HG03378 (cell line): ENCODE measurements around the gene ITGA8.

Source experiments
- ATAC-seq: cut with Tn5 transposase; IDR thresholded peaks from one replicate; pipeline ENCODE4 v1.9.1; 2021; ENCODE audit warnings: mild to moderate bottlenecking, moderate library complexity; ENCODE audit not compliant: unreplicated experiment

Gene ITGA8

DNA sequence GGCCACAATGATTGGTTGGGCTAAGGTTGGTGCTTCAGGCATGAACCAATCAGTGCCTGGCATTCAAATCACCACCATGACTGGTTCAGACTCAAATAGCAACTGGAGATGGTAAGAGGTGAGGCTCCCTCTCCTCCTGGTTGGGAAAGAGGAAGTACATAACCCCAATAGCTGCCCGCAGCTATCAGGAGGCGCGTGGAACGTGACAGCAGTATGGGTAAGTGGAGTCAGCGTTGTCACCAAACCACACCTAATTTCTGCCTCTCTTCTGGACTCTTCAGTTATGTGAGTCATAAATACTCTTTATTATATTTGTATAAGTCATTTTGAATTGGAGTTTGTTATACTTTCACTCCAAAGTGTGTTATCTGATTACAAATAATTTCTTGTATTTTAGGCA lies 17.9 kb upstream of the ITGA8 start:
- no peak for ATAC-seq

DNA sequence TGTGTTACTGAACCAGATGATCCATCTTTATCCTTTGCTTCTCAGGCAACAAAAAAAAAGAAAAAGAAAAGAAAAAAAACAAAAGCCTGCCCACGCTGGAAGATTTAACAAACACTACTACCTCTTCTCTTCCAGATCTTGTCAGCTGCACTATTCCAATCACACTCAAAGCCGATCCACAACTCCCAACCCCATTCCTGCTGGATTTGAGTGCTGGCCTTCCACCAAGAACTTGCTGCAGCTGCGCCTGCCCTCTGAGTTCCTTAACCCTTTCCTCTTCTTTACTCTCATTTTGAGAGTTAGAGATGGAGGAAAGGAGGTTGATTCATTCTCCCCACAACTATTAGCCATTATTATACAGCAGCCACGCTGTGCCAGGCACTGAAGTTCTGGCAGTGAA lies 16.0 kb upstream of the ITGA8 start:
- ATAC-seq: no peak

DNA sequence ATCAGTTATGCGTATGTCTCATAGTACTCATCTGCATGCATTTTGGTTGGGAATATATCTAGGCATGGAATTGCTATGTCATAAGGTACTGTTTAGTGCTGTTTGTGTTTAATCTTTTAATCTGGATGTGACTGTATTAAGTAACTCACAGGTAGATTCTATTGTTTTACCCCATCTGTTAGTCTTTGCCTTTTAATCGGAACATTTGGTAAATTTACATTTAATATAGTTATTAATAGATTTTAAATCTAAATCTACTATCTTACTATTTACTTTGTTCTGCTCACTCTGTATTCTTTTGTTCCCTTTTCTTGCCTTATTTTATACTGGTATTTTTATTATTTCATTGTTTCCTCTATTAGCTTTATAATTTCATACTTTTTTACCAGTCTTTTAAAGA lies 10.6 kb upstream of the ITGA8 start:
- no peak for ATAC-seq

DNA sequence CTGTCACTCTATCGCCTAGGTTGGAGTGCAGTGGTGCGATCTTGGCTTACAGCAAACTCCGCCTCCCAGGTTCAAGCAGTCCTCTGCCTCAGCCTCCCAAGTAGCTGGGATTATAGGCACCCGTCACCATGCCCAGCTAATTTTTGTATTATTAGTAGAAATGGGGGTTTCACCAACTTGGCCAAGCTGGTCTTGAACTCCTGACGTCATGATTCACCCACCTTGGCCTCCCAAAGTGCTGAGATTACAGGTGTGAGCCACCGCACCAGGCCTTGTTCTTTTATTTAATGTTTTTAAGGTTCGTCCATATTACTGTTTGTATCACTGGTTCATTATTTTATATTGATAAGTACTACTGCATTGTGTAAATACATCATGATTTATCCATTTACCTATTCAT lies 10.2 kb upstream of the ITGA8 start:
- no peak for ATAC-seq

DNA sequence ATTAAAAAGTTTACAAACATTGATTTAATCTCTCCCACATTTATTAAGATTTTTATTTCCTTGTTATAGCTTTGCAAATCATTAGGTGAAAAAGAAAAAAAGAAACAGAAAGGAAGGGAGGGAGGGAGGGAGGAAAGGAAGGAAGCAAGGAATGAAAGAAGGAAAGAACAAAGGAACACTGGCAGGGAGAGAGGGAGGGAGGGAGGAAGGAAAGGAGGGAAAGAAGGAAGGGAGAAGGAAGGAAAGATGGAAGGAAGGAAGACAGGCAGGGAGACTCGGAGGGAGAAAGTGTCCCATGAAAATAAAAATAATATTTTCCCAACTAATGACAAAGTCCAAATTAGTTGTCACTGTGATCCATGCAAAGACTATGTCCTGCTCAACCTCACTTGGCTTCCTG lies 6.3 kb upstream of the ITGA8 start:
- ATAC-seq: no peak

DNA sequence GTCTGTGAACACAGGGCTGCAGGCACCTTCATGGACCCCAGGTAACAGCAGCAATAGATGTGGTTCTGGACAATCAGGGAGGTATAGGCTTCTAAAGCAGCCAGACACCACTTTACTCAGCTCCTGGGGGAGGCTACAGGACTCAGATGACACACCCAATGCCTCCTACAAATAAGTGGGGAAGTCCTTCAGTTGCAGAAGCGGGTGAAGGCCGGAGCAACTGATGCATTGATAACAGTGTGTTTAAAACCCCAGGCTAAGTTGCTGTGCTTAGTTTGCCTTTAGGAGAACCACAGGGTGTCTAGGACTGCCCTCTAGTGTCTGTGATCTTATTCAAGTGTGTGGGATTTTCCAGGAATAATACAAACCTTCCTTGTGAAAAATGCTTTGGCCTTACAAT lies 5.9 kb upstream of the ITGA8 start:
- ATAC-seq: no peak

DNA sequence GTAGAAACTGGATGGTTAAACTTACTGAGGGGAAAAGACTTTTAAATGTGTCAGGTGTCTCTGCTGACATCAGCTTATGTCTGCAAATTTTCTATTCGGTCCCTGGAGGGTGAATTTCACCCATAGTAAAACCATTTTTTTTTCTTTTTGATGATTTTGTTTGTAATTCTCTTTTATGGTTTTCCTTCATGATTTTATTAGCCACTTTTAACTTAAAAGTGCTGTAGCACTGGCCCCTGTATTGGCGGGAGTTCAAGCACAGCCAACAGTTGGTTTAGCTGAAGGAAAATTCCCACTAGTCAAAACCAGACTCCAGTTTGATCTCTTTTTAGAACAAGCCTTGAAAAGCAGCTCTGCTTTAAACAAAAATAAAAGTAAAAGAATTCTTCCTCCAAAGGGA lies 5.0 kb upstream of the ITGA8 start:
- ATAC-seq: no peak

DNA sequence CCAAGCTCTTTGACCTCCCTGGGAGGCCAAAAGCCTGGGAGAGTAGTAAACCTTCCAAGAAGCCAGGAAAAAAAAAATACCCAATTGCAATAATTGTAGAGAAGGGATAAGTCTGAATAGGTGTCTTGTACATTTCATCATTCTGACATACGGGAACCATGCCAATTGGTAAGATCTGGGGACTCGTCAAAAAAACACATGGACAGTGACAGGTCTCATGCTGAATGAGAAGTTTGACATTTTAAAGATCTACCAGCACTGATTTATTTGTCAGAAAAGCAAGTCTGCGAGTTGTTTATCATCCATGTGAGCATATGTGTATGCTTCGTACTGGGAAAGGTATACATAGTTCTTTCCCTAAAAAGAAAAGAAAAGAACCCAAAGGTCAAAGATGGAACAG lies 4.1 kb upstream of the ITGA8 start:
- no peak for ATAC-seq

DNA sequence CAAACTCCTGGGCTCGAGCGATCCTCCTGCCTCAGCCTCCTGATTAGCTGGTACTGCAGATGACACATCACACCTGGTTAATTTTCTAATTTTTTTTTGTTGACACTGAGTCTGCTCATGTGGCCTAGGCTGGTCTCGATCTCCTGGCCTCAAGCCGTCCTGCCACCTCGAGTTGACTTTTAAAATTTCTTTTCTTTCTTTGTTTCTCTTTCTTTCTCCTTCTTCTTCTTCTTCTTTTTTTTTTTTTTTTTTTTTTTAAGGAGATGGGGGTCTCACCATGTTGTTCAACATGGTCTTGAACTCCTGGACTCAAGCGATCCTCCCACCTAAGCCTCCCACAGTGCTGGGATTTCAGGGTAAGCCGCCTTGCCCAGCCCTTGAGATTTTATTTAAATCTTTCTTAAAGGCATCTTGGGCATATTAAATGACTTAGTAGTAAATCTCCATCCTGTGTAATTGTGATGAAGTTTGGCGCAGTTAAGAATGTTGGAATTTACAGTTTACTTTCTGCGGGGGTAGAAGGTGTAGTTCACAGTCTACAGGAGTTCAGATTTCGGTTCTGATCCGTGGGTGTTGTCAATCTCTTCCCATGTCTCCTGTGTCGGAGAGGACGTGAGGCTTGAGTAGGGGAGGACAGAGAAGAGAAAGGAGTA lies 1.0 kb upstream of the ITGA8 start:
- no peak for ATAC-seq

DNA sequence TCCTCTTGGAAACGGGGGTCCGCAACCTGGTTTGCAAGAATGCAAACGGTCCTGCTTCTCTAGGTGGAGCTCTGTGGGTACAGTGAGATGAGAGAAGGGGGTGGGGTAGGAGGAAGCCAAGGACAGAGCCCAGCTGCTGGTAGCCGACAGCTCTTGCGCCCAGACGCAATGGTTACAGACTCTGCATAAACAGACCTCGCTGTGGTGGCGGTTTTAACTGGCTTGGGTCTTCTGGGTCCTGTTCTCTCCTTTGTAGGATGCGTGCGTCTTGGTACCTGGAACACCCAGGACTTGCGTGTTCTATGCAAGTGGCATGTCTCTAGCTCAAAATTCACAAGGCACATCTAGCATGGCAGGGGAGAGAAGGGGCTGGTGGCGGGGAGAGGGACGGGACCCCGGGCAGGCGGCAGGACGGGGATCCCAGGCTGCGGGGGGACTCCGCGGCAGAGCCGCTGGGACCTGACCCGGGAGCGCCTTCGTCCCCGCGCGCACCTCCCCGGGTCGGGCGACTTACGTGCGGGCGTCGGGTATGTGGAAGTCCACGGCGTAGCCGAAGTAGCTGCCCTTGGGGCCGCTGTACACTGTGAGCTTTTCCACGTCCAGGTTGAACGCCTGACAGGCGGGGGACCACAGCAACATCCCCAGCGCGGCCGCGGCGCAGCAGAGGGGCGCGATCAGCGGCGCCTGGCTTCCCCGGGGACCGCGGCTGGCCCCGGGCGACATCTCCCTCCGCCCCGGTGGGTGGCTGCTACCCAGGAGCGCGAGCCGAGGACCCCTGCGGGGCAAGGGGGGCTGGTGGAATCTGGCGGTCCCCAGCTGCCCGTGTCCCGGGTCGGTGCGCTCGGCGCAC lies 448 bp downstream of the ITGA8 start:
- ATAC-seq: no peak

DNA sequence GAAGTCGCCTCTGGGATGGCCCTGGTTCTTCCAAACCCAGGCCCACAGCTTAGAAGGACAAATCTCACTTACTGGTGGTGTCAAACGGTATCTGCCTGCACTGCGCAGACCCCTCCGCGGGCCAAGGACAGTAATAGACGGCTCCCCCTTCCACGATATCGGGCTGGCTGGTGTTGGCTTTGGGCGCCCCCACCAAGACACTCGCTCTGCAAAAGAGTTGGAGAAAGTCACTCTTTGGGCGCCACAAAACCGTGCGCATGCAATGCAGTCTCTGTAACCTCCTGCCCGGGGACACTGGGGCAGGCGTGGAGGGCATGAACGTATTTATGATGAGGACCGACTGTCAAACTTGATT lies 1.1 kb downstream of the ITGA8 start:
- ATAC-seq: no peak

DNA sequence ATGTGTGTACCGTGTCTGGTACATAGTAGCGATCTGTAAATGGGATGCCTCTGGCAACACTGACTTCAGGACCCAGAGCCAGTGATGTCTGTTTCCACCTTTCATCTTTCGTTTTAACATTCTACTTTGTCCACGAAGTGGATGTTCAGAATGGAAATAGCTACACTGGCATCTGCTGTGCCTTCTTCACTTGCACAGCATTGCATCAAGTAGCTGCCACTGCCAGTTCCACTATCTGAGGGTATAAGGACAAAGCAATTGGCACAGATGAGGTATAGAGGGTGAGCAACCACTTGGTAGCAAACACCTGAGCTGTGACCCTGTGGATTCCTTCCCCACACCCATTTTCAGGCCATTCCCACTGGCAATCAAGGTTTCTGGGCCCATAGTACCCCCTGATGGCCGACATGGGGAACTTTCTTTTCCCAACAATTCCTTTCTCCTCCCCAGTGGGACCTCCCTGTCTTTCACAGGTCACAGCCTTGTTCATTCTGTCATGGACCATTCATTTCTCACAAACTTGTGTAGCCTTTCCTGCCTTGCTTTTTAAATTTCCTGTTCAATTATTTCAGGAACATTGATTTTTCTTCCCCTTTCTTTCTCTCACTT lies 4.0 kb downstream of the ITGA8 start:
- ATAC-seq: no peak

DNA sequence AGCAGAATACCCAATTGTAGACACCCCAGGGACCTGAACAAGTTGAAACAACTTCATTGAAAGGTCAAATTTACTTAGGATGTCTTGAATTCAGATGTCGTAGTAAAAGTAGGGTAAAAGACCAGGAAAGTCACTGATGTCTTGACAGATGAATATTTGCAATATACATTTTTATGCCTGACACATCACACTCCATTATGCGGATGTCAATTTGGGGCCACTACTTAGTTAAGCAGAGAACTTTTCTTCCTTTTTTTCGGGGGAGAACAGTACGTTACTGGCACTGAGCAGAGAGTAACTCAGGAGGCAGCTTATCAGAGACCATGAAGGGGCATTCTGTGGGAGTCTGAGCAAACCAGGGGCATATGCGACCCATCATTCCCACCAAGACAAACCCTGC lies 4.9 kb downstream of the ITGA8 start:
- ATAC-seq: no peak

DNA sequence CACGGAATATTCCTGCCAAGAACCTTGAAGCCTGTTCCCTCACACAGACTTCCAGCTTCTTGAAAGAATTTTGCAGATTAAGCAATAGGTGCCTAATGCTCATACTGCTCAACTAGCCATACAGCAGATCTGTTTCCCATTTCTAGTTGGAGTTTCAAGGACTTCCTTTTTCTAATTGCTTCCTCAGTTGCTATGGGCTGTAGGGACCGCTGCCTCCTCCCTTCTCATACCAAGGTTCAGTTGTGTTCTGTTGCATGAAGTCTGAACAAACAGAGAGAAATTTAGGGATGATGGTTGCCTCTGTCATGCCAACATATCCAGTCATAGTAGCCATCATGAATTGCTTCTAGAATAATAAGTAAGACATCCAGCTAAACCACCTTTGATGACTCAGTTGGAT lies 6.8 kb downstream of the ITGA8 start:
- ATAC-seq: no peak

DNA sequence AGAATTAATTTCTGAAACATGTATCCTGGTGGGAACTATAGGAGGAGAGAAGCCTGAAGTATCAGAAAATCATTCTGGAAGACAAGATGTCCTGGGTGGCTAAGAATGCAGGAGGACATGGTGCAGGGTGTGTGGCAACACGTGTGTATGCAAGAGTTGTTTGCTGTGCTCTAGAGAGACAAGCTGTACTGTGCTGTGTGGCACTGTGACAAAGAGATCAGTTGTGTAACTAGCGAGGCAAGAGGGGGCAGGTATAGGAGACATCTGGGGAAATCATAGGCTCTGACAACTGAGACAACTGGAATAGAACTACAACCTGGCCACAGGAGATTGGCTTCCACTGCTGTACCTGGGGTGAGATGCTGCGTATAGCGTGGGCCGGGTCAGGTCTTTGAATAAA lies 9.3 kb downstream of the ITGA8 start:
- ATAC-seq: no peak

DNA sequence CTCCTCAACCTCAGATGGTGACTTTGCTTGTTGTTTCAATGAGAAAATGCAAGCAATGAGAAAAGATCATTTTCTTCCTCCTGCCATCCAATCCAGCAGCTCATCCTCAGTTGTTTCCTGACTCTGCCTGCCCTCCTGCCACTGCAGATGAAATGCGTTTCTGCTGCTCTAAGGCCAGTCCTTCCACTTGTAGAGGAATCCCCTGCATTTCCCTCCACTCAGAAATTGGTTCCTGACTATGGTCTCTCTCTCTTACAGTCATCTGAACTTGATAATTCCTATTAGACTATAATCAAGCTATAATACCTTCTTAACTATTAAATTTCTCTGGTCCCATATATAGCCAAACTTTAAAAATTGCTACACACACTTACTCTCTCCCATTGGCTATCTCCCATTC lies 14.4 kb downstream of the ITGA8 start:
- ATAC-seq: no peak

DNA sequence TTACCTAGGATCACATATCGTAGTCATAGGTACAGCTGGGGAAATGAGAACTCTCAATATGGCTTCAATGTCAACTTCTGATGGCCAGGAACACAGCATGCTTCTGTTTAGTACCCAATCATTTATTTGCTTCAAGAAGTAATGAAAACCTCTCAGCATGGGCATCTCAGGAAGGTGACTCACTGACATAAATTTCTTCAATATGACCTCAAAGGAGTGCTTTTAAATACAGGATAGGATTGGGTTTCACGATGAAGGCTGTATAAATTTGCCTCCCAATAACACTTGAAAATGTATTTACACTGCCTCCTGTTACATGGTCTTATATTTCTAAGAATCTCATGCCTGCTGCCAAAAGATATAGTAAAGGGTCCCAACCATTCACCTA lies 15.1 kb downstream of the ITGA8 start:
- no peak for ATAC-seq

DNA sequence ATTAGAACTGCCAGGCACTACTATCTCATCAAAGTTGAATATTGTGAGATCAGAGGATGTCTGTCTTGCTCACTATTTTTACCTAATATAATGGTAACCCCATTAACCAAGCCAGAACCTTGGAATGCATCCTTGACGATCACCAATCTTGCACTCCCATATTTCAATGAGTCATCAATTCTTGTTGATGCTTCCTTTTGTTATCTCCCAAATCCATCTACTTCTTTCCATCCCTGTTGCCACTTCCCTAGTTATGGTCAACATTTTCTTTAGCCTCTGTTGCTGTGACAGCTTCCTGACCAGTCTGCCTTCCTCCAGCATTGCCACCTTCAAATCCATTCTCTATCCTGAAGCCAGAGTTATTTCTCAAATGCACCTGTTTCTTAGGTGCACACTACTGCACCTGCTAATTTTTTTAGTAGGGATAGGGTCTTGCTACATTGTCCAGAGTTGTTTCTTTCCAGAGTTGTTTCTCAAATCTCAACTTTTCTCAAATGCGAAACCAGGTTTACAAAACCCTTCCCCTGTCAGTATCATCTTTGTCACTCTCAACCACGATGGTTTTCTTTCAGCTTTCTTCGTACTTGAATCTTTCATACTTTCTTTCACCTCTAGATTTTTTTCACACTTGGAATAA lies 15.7 kb downstream of the ITGA8 start:
- ATAC-seq: no peak

DNA sequence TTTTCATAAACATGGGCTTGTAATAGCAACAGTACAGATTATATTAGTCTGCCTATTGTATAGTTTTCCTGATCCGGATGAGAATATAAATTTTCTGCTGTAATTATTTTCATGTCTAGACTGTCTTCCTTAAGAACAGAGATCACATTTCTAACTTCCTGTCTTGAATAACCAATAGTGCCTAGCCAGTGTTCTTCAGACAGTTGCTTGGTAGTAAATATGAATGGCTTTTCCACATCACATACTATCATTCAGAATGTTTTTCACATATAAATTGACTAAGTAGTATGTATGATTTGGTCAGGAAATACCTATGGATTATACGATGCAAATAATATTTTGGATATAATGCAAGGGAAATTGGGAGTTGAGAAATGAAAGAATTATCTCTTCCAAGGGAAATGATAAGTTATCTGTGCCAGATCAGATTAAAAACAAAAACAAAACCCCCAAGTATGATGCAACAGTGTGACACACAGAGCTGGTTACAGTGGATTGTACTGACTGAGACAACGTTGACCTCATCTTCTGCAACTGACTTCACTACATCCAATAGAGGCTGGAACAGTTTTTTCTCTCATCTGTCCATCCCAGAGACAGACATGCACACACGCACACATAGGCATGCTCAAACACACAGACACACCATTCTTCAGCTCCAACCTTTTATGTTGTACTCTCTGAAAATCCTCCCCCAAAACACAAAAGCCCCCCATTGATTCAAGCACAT lies 16.4 kb downstream of the ITGA8 start:
- no peak for ATAC-seq

DNA sequence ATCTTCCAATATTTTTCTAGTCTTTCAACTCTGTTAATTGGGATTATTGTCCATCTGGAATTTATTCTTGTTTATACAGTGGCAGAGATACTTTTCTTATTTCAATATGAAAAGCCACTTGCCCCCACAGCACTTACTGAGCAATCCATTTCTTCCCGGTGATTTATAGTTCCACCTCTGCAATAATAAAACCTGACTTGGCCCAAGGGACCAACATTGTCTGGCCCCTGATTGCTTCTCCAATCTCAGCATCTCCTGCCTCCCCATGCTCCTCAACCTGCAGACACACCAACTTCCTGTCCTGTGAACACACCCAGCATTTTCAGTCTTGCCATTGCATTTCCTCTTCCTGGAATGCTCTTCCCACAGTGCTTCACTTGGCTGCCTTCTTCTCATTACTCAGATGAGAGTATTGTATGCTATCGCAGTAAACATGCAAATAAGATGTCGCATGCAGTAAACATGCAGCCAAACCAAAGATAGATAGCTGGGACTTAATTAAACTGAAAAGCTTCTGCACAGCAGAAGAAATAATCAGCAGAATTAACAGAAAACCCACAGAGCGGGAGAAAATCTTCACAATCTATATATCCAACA lies 19.5 kb downstream of the ITGA8 start:
- no peak for ATAC-seq

DNA sequence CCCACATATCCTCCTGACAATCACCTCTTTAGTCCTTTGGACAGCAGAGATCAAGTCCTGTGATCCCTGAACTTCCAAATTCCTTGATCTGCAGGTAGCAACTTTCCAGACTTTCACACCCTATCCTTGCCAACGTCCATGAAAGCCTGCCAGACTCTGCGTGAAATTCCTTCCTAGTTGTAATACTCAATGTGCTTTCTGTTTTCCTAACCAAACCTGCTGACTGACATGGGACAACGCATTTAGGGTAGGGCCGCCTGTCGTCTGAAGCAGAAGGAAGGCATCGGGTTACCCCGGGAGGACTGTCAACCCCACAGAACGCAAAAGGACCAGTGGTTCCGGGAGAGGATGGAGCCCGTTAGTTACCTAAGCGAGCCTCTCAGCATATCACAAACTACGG lies 23.9 kb downstream of the ITGA8 start:
- ATAC-seq: no peak
